GM19025 (cell line): ENCODE data around the gene ABAT.
"Not testable (repeated sequence)": the region's sequence is repeated elsewhere in the genome, so short reads cannot be mapped to it uniquely, and the experiment has no call there.

Experiments
- ATAC-seq: cut with Tn5 transposase; IDR thresholded peaks from one replicate; pipeline ENCODE4 v1.9.1; 2021; ENCODE audit warnings: mild to moderate bottlenecking, low read depth, moderate library complexity; ENCODE audit not compliant: unreplicated experiment

ABAT gene

DNA sequence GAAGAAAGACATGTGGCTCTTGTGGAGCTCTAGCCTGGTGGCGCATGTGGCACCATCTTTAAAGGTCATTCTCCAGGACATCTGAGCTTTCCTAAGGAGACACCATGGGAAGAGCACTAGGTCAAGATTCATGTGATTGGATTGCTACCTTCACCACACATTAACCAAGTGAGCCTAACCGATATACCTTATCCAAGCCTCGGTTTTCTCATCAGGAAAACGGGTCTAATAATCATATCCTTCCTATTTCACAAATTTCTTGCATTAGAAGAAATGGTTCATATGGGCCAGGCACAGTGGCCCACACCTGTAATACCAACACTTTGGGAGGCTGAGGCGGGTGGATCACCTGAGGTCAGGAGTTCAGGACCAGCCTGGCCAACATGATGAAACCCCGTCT is 64.7 kb downstream of the ABAT start:
- no peak for ATAC-seq

- no peak for ATAC-seq
These were observed 65.7 kb downstream of the ABAT start for GRCh38 chr16:8739989-8740704.

DNA sequence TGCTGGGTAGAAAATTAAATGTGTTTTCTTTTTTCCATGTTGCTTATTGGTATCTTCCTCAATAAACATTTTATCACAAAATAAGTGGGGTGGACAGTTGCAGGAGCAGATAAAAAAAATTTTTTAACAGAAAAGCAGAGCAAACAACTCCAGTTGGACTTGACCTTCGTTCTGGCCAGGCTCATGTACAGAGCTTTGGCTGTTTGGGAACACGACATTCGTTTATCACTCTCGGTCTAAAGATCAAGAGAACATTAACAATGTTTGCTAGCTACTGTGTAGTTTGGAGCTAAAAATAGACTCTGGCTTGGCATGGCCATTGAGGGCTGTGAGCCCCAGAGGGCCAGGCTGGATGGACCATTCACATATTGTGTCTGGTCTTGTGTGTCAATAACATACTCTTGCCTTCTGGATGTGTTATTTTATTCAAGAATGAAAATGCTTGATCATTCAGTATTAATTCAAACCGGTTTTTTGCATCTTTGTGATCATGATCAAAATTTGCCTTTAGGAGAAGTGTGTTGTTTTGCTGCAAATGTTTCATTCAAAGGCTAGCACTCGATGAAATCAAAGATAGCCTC is 66.4 kb downstream of the ABAT start:
- ATAC-seq, result no peak

- ATAC-seq, result no peak
These were observed 67.2 kb downstream of the ABAT start for GRCh38 chr16:8741636-8742035.

DNA sequence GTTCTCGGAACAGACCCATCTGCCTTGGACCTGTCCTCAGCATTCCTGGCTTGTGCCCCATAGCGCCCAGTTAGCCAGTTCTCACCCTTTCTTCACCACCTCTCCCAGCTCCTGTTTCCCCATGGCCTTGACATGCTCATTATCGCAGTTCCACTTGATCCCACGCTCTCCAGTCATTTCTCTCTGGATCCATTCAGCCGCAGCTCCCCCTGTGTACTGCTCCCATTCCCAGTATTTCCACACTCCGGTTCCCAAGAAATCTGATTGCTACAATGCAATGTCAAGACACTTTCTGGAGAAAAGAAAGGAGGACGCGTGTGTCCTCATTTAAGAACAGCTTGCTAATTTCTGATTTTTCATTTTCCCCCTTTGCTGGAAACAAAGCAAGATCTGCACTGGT is 67.7 kb downstream of the ABAT start:
- ATAC-seq, result no peak

DNA sequence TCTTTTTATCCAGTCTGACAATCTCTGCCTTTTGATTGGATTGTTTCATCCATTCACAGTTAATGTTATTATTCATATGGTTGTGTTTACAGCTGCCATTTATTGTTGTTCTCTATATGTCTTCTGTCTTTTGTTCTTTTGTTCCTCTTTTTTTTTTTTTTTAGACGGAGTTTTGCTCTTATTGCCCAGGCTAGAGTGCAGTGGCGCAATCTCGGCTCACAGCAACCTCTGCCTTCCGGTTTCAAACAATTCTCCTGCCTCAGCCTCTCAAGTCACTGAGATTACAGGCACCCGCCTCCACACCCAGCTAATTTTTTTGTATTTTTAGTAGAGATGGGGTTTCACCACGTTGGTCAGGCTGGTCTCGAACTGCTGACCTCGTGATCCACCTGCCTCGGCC is 74.5 kb downstream of the ABAT start:
- ATAC-seq, result not testable (repeated sequence)

DNA sequence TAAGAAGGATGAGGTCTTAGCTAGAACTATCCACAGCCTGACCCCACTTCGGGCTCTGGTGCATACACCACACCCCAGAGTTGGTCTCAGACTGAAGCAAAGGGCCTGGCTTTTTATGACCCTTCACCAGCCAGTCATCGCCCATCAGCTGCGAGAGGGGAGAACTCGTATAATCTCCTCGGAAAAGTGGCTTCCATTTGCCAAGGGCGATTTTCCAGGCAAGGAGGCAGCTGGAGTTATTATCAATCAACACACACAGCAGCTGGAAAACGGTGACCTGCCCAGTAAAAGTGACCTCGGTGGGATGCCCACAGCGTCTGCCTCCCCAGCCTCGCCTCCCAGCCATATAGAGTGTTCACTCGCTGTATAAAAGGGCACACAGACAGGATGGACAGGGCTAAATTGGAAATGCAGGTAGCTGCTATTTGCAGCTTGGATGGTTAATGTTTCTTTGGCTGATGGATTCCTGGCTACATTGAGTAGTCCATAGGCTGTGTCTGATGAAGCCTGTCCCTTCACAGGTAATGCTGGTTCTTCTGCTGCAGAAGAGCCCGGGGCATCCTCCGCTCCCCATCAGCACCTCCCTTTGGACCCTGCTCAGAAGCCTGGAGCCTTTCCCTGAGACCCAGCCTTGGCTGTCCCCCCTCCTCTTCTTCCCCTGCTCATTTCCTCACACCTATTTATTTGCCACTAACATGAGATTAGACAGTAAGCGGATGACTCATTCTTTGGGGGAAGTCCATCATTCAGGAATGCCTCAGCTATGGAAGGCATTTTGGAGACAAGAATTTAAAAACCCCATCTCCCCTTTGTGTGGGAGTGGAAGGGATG is 77.3 kb downstream of the ABAT start:
- ATAC-seq, result no peak

DNA sequence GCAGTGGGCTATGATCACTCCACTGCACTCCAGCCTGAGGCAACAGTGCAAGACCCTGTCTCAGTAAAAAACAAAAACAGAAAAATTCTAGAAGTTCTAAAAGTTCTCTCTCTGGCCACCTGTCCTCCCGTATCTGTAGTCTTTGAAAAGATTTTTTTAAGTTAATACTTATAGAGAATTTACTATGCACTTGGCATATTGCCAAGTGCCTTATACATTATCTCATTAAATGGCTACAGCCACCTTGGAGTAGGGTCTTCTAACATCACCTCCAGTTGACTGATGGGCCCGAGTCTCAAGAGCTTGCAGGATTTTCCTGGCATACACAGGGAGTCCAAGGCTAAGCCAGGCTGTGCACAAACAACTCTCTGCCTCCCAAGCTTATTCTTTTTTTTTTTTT is 78.3 kb downstream of the ABAT start:
- no peak for ATAC-seq

DNA sequence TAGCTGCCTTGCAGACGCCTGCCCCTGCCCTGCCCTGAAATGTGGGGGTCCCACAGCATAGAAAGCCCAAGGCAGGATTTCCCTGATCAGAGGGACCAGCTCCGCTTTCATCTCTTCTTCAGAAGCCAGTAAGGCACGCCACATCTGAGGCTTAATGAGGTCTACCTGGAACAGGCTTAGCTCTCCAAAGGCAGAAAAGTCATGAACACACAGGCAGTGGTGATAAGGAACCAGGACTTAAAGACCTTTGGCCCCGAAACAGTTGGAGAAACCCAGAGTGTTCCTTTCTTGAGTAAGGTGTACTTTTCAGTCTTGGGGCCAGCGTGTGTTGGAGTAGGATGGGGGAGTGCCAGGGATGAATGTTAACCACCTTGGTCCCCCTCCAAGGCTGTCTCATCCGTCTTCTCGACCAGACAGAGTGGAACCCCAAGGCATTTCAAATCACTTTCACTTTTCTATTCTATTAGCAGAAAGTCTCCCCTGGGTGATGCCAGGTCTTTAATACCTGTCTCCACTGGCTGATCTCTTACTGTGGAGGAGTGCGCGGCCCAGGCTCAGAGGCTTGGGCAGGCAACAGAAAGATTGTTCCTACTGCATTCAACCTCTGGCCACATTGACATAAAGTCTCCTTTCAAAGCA is 79.1 kb downstream of the ABAT start:
- no peak for ATAC-seq

DNA sequence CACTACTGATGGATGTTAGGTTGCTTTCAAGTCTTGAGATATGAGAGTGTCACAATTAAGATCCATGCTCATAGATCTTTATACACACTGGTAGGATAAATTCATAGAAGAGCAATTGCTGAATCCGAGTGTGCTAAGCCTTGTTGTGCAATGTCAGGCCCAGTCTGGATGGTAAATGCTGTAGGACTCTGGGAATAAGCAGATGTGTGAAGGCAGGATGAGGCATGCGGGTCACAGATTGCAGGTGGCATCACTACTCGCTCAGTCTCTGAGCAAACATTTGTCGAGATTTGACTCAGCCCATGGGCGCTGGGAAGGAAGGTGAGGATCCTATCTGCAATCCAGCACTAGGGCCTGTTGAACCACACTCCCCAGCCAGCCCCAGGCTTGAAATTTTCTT is 82.3 kb downstream of the ABAT start:
- no peak for ATAC-seq

DNA sequence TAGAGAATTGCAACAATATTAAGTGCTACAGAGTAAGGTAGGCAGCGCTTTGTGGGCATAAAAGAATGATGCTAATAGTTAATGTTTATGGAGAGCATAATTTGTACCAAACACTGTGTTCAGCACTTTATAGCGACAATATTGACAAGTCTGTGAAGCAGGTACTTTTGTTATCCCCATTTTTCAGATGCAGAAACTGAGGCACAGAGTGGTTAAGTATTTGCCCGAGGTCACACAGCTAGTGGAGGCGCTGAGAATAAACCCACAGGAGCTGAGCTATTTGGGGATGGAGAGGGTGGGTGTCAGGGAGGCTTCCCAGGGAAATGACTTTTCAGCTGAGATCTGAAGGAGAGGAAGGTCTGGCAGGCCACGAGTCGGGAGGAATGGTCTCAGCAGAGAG is 83.6 kb downstream of the ABAT start:
- no peak for ATAC-seq

DNA sequence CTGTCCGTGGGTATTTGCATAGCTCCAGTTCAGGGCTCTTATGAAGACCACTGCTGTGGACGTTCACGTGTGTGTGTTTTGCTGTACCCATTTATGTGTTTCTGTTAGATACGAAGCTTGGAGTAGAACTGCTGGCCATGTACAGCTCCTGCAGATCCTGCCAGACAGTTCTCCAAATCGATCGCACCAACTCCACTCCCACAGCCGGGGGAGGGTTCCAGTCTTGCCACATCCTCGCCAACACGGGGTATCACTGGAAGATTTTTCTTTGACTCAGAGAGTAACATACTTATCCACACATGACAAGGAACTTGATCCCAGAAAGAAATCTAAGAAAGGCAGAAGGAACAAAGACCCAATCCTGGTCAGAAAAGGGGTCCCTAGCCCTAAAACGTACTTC is 85.6 kb downstream of the ABAT start:
- no peak for ATAC-seq

- ATAC-seq, result no peak
These were observed 86.7 kb downstream of the ABAT start for GRCh38 chr16:8761078-8761477.

- ATAC-seq, result no peak
These were observed 87.8 kb downstream of the ABAT start for GRCh38 chr16:8762254-8762653.

DNA sequence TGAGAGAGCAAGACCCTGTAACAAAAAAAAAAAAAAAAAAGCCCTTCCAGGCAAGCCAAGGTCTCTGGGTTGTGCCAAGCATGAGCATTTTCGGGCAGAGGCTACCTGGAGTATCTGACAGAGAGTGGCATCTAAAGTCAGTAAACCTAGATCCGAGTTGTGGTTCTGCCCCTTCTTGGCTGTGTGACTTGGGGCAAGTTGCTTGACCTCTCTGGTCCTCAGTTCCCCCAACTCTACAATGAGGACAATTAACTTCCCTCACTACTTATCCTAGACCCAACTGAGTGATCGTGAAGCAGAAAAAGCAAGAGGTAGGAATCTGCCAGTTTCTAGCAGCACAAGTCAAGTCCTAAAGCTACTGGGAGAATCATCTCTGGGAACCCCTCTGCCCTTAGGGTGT is 88.7 kb downstream of the ABAT start:
- no peak for ATAC-seq

DNA sequence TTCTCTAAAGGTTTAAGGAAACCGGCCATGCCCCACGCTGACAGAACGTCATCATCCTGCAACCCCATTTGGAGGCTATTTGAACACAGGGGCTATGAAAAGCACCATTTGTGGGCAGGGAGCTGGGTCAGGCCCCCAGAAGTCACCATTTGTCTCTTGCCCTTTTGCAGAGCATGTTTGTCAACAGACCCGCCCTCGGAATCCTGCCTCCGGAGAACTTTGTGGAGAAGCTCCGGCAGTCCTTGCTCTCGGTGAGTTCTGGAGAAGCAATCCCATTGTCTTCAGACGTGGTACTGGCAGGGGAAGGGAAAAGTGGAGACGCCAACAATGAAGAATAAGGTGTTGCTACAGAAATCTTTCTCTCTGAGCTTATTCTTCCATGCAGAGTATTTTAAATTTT is 89.5 kb downstream of the ABAT start:
- ATAC-seq, result no peak

DNA sequence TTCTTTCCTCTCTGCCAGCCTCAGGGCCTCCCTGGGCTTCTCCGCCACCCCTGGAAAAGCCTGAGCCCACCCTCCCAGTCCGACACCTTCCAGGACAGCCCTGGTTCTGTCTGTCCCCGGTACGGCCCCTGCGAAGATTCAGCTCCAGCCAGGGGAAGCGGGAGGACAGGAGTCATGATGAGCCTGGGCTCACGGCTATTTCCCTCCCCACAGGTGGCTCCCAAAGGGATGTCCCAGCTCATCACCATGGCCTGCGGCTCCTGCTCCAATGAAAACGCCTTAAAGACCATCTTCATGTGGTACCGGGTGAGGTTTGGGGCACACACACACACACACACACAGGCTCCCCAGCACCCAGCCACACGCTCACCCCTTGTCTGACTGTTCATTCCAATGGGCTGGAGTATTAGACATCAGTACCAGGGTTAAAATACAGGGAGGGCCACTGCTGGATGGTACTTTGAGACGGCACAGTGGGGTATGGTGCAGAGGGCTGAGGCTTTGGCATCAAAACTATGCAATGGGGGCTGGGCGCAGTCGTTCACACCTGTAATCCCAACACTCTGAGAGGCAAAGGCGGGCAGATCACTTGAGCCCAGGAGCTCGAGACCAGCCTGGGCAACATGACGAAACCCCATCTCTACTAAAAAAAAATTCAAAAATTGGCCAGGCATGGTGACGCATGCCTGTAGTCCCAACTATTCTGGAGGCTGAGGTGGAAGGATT is 90.3 kb downstream of the ABAT start:
- no peak for ATAC-seq

DNA sequence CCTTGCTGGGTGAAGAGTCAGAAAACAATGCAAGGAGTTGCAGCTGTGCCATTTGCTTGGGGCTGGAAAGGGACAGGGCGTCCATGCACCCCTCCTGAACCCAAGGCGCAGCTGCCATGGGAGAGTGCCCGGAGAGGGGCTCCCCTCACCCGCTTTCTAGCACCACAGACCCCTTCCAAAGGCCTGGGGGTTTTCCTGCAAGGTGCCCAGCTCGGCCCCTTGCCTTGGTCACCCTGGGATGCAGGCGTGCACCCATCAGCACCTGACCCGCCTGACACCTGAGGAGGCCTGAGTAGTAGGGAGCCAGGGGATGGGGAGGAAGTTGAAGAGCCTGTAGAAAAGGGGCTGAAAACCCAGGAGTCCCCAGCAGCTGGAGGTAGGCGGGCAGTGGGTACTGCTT is 92.8 kb downstream of the ABAT start:
- ATAC-seq, result no peak

DNA sequence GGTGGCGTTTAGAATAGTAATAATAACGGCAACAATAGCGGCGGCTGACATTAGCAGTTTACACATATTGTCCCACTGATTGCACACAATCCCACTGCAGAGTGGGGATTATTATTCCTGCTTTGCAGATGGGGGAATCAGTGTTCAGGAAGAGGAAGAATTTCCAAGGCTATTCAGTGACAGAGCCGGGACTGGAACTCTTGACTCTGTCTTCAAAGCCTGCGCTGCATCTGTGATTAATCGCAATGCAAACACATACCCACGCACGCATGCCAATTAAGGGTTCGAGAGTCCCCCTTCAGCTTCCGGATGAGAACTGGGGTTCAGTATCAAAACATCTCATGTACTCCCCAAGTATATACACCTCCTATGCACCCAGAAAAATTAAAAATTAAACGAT is 93.9 kb downstream of the ABAT start:
- ATAC-seq, result no peak

GRCh38 chr16:8768692-8769091 is 94.3 kb downstream of the ABAT start:
- ATAC-seq, result no peak

DNA sequence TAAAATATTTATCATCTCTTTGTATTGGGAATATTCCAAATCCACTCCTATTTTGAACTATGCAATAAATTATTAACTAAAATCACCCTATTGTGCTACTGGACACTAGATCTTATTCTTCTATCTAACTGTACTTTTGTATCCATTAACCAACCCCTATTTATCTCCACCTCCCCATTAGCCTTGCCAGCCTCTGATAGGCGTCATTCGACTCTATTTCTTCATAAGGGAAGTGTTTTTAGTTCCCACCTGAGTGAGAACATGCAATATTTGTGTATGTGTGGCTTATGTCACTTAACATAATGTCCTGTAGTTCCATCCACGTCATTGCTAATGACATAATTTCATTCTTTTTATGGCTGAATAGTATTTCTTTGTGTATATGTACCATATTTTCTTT is 99.1 kb downstream of the ABAT start:
- no peak for ATAC-seq
